ENCODE data around the gene TRIM40.
A peak's percentile ranks its signal among the peaks of the same experiment; 100 is the strongest.
"Not testable (repeated sequence)": the region's sequence is repeated elsewhere in the genome, so short reads cannot be mapped to it uniquely, and the experiment has no call there.

The TRIM40 gene

DNA sequence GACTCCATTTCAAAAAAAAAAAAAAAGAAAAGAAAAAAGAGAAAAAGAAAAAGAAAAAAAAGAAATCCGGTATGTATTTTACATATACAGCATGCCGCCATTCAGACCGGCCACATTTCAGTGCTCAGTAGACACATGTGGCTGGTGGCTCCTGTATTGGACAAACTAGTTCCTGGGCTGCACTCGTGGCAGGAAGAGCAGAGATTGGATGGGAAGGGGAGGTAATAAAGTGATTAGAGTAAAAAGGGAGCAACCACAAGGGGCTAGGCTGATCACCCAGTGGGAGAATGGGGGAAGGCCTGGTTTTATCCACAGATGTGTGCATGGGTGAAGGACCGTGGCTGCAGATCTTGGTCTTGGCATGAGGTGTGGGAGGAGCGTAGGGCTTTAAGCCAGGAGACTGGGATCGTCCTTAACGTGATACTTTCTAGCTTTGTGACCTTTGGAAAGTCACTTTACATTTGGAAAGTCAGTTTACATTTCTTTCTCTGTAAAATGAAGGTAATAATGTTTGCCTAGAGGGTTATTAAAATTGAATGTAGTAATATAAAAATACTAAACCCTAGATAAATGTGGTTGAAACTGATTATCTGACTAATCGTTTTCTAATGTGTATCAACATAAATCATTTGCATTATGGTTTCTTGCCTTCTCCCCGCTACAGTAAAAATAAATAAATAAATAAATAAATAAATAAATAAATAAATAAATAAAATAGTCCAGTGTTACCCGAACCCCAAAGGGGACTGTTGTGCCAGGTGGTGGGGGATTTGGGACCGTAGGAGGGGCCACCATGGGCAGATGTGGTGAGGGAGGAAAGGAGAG lies 26.5 kb downstream of the TRIM40 start:
- DNase-seq (ENCODE audit: low read depth in 3 of 3, low spot score in 1 of 3): no peak

DNA sequence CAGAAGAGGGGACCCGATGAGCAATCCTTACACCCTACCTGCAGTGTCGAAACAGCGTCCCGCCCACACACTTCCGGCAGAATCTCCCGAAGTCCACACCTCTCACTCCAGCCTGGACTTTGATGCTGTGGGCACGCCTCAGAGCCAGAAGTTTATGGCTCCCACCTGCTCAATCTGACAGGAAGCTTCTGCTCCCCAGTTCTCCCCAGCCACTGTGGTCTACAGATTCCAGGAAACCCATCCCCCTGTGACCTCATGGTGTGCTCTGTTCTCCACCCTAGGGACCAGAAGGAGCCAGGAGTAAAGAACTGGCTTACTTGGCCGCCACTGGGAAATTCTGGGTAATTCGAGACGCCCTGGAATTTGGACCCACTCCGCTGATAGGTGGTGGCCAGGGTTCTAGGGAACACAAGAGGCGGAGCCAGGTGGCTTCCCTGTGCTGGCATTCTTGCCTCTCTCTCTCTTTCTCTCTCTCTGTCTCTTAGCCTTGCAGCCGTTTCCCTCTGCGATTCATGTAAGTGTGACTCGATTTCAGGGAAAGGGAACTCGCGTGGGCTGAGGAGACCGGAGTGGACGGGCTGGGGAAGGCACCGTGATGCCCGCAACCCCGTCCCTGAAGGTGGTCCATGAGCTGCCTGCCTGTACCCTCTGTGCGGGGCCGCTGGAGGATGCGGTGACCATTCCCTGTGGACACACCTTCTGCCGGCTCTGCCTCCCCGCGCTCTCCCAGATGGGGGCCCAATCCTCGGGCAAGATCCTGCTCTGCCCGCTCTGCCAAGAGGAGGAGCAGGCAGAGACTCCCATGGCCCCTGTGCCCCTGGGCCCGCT lies 27.4 kb downstream of the TRIM40 start, which contains the start of gene TRIM15:
Gene TRIM15, plus strand, starts transcription at position 457 of the 828 bp plus-strand sequence. Its CDS starts 139 bp downstream, at position 596.
- DNase-seq (ENCODE audit: low read depth in 3 of 3, low spot score in 1 of 3): peak in 1 of 3 donors; percentile 37

- DNase-seq (ENCODE audit: low read depth in 3 of 3, low spot score in 1 of 3): no peak
These were observed 28.1 kb downstream of the TRIM40 start for GRCh38 chr6:30163918-30164654.

DNA sequence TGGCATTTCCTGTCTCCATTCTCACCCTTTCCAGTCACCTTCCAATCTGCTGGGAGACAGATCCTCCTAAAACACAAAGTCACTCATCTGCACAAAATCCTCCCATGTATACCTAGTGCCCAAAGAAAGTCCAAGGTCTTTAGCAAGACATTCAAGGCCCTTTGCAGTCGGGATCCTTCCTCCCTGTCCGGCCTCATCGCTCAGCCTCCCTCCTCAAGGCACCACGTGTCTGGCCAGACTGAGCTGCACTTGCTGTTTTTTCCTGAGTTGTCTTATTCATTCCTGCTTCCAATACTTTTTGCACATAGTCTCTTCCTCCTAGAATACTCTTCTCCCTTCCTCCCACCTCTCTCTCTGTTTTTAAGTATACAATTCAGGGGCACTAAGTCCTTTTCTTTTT lies 28.8 kb downstream of the TRIM40 start:
- DNase-seq (ENCODE audit: low read depth in 3 of 3, low spot score in 1 of 3): no peak

- DNase-seq (ENCODE audit: low read depth in 3 of 3, low spot score in 1 of 3): not testable (repeated sequence)
These were observed 29.3 kb downstream of the TRIM40 start for GRCh38 chr6:30165238-30165637.

- no peak for DNase-seq (ENCODE audit: low read depth in 3 of 3, low spot score in 1 of 3)
These were observed 31.2 kb downstream of the TRIM40 start for GRCh38 chr6:30167101-30167500.

DNA sequence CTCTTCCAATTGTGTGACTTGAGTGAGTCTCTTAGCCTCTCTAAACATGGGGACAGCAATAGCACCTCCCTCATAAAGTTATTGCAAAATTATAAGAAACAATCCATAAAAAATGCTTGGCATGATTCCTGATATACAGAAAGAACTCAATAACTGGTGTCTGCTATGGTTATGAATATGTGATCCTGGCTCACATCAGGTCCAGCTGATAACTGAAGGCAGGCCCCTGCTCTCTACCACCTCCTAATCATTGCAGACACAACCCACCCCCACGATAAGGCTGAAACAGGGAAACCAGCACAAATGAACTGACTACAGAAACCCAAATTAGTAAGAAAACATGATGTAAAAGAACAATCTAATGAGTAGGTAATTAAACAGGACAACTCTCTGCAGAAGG lies 32.8 kb downstream of the TRIM40 start:
- DNase-seq (ENCODE audit: low read depth in 3 of 3, low spot score in 1 of 3): no peak

DNA sequence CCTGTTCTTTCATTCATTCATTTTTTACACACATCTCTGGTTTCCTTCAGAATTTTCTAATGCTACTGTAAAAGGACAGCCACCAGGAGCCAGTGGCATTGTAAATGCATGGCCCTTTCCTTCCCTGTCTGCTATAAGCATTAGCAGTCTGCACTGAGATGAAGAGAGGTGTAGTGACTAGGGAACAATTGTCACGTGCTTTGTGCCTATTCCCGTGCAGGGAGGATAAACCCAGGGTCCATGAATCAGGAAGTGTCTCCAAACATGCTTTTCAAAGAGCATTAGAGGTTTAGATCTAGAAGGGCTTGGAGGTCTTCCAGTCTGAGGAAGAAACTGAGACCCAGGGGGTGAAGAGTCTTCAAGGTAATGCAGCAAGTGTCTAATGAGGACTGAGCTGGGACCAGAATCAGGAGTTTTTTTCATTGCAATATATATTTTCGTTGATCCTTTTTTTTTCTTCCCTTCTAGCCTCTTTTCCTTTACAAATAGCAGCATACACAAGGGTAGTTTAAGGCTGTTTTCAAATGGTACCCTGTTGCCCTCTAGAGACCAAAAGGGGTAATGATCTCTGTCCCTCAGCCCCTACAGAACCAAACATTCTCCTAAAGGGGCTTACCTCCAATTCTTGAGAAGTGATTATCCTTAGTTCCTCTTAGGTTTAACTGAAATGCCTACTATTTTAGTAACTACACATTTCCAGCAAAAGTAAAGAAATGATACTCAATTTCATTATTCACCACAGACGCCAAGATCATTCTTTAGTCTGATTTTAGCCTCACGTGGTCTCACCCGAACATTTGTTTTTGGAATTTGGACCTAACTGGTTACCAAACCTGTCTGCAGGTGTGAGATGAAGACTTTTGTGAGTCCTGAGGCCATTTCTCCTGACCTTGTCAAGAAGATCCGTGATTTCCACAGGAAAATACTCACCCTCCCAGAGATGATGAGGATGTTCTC lies 34.0 kb downstream of the TRIM40 start:
- no peak for DNase-seq (ENCODE audit: low read depth in 3 of 3, low spot score in 1 of 3)

DNA sequence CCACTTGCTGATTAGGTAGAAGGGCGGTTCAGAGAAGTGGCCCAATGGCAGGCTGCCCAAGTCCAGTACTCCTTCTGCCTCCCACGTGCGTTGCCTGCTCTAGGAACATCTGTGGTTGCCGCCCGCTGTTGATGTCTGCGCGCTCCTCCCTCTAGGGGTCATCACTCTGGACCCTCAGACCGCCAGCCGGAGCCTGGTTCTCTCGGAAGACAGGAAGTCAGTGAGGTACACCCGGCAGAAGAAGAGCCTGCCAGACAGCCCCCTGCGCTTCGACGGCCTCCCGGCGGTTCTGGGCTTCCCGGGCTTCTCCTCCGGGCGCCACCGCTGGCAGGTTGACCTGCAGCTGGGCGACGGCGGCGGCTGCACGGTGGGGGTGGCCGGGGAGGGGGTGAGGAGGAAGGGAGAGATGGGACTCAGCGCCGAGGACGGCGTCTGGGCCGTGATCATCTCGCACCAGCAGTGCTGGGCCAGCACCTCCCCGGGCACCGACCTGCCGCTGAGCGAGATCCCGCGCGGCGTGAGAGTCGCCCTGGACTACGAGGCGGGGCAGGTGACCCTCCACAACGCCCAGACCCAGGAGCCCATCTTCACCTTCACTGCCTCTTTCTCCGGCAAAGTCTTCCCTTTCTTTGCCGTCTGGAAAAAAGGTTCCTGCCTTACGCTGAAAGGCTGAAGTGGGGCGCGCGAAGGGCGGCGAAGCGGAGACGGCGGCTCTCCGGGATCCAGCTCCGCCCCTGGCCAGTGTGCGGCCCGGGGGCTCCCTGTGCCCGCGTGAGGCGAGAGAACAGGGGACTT lies 35.9 kb downstream of the TRIM40 start:
- DNase-seq (ENCODE audit: low read depth in 3 of 3, low spot score in 1 of 3): no peak

GRCh38 chr6:30172681-30173080 lies 36.7 kb downstream of the TRIM40 start:
- DNase-seq (ENCODE audit: low read depth in 3 of 3, low spot score in 1 of 3): no peak

DNA sequence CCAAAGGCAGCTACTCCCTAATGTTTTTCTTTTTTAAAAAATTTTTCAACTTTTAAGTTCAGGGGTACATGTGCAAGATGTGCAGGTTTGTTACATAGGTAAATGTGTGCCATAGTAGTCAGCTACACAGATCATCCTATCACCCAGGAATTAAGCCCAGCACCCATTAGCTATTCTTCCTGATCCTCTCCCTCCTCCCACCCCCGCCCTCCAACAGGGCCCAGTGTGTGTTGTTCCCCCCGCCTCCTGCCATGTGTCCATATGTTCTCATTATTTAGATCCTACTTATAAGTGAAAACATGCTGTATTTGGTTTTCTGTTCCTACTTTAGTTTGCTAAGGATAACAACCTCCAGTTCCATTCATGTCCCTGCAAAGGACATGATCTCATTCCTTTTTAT lies 39.8 kb downstream of the TRIM40 start:
- DNase-seq (ENCODE audit: low read depth in 3 of 3, low spot score in 1 of 3): no peak

GRCh38 chr6:30178837-30179236 lies 42.9 kb downstream of the TRIM40 start:
- no peak for DNase-seq (ENCODE audit: low read depth in 3 of 3, low spot score in 1 of 3)

DNA sequence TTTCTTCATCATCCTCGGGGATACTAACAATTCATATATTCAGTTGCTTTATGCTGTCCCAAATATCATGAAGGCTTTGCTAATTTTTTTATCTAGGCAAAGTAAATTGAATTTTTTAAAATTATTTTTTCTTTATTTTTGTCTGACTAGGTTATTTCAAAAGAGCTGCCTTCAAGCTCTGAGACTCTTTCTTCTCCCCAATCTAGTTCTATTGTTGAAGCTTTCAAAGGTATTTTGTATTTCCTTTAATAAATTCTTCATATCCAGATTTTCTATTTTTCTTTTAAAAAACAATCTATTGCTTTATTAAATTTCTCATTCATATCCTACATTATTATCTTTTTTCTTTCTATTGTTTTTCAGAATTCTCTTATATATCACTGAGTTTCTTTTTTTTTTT lies 44.2 kb downstream of the TRIM40 start:
- no peak for DNase-seq (ENCODE audit: low read depth in 3 of 3, low spot score in 1 of 3)

DNA sequence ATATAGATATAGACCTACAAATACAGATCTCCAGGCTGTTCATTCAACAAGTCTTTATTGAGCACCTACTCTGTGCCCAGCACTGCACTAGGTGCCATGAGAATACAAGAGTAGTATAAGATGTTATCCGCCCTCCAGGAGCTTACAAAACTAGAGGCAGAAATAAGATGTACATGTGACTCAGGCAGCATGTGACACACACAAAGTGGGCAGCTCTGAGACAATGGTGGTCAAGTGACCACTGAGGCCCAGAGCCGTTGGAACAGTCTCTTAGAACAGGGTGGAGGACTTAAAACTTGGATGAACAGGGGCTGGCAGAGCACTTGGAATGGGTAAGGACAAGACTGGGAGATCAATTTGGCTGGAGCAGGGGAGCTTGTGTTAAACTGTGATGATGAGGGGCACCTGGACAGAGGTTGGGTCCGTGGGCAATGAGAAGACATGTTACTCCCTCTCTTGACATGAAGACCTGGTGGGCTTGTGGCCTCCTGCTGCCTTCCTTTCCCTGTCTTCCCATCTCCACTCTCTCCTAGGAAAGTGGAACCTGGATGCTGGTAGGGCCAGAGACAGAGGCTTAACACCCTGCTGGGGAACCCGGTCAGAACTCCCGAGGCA lies 48.6 kb downstream of the TRIM40 start:
- DNase-seq (ENCODE audit: low read depth in 3 of 3, low spot score in 1 of 3): no peak

- DNase-seq (ENCODE audit: low read depth in 3 of 3, low spot score in 1 of 3): no peak
These were observed 50.0 kb downstream of the TRIM40 start for GRCh38 chr6:30185846-30186484.

DNA sequence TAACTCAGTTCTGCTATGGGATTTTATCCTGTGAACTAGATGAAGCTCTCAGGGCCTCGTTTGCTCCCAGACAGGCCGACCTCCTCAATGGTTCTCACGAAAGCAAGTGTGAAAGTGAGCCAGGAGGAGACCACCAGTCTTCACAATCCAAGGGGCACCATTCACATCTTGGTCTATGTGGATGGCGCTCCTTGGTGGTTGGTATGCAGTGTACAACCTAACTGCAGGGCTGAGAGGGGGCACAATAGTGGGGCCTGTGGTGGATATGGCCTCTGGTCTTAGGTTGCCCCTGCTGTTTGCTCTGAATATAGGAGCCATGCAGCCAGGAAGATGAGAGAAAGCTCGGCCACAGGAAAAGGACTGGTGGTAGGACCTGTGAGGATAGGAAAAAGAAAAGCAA lies 52.6 kb downstream of the TRIM40 start:
- DNase-seq (ENCODE audit: low read depth in 3 of 3, low spot score in 1 of 3): no peak

DNA sequence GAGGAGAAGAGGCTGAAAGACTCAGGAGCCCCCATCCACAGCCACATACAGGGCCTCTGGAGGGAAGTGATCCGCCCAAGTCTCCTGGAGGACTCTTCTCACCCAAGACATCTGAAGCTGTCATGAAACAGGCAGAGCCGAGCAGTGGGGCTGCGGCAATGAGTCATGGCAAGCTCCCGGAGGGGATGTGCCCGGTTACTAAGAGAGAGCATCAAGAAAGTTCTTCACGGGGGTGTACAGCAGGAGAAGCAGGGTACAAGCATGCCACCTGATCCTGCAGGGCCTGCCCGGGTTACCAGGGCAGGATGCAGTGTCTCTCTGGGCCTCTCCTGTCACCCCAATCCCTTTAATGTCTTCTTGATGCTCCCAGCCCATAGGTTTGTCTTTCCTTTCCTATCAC lies 56.1 kb downstream of the TRIM40 start:
- no peak for DNase-seq (ENCODE audit: low read depth in 3 of 3, low spot score in 1 of 3)

DNA sequence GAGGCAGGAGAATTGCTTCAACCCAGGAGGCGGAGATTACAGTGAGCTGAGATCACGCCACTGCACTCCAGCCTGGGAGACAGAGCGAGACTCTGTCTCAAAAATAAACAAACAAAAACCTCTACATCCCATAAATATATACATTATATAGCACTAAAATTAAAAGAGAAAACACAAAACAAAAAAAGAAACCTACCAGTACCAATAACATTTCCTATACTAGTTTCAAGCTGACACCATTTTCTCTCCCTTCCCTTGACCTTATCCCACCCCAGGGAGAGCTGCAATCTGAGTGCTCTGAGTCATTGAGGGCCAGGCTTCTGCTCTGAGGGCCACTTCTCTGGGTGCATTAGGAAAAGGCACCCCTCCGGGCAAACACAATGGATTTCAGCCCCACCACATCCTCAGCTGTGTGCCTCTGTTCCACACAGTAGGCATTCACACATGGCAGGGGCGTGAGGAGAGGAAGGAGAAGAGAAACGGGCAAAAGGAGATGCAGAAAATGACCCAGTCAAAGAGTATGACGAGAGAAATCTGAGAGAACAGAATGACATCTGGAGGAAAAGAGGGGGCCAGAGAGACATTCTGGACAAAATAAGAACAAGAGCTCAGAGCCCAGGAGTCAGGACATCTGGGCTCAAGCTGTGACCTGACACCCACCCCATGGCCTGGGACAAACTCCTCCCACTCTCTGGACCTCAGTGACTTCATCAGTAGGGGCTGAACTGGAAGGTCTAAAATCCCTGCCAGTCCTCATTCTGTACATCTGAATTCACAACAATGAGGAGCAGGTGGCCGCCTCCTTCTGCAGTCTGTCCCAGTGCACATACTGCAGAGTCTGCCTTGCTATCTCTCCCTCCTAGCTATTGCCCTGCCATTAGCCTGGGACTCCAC lies 59.1 kb downstream of the TRIM40 start:
- DNase-seq (ENCODE audit: low read depth in 3 of 3, low spot score in 1 of 3): no peak

Data from stimulated activated CD4-positive, alpha-beta T cell treated with anti-CD3 and anti-CD28 coated beads, TNF-alpha, amount 100 ng/mL, for 1 hour (primary cell).